IMR-90 (cell line): ENCODE results near the gene EIF4G2. TPM values are rescaled to one million over a fixed set of nuclear protein-coding genes. Genes with fewer than 3 reads are reported as not detected.

ENCODE experiments used
- ATAC-seq: fragments of 200-7000 bp; cut with Tn5 transposase; 2 replicates; pipeline ENCODE4 v1.9.1; 2020; ENCODE audit warnings: low read depth, mild to moderate bottlenecking, moderate library complexity
- BruUV-seq: library from RNA; stranded (reverse); fragments of 400-500 nt; replicated peaks from 2 replicates; lab custom pipeline; 2021; lab: Mats Ljungman, UMichigan
- CTCF ChIA-PET: fragments of 300-600 bp; formaldehyde crosslinking; extraction: SDS; loops from one replicate; lab custom pipeline; 2021; ENCODE audit warnings: antibody characterized with exemption; lab: Yijun Ruan, JAX
- POLR2A ChIA-PET: fragments of 300-600 bp; sonication (Branson Sonifier 250); formaldehyde crosslinking; loops from one replicate; lab custom pipeline; 2022; ENCODE audit warnings: antibody characterized with exemption; ENCODE audit not compliant: unreplicated experiment; lab: Charles Lee
- DNase-seq: peaks from one replicate; pipeline ENCODE4 v3.0.0; 2013
- H2AFZ ChIP-seq: replicated peaks from 2 replicates; pipeline ENCODE3; 2013; ENCODE audit warnings: low read length, mild to moderate bottlenecking; ENCODE audit not compliant: poor library complexity
- H2AK5ac ChIP-seq: 2 replicates; pipeline ENCODE4 v1.6.1; 2013; ENCODE audit warnings: low read depth, low read length, inconsistent platforms
- H2AK9ac ChIP-seq: replicated peaks from 2 replicates; pipeline ENCODE3; 2013; ENCODE audit warnings: mild to moderate bottlenecking, low read depth, low read length, moderate library complexity; ENCODE audit not compliant: poor library complexity
- H2BK120ac ChIP-seq: 2 replicates; pipeline ENCODE4 v1.6.1; 2013; ENCODE audit warnings: low read depth, low read length, inconsistent platforms
- H2BK15ac ChIP-seq: 3 replicates; pipeline ENCODE4 v1.6.1; 2013; ENCODE audit warnings: low read depth, low read length, inconsistent platforms
- H2BK20ac ChIP-seq: 2 replicates; pipeline ENCODE4 v1.6.1; 2013; ENCODE audit warnings: low read depth, mild to moderate bottlenecking, inconsistent platforms, low read length, moderate library complexity
- H2BK5ac ChIP-seq: 2 replicates; pipeline ENCODE4 v1.6.1; 2013; ENCODE audit warnings: mild to moderate bottlenecking, low read depth, low read length, inconsistent platforms; ENCODE audit not compliant: poor library complexity, severe bottlenecking
- H3K14ac ChIP-seq: replicated peaks from 2 replicates; pipeline ENCODE4 v1.6.1; 2013; ENCODE audit warnings: low read depth, low read length, inconsistent platforms
- H3K18ac ChIP-seq: 2 replicates; pipeline ENCODE4 v1.6.1; 2013; ENCODE audit warnings: low read depth, low read length, control low read depth
- H3K23ac ChIP-seq: 2 replicates; pipeline ENCODE4 v1.6.1; 2013; ENCODE audit warnings: low read depth, low read length, inconsistent platforms
- H3K27ac ChIP-seq: 2 replicates; pipeline ENCODE4 v1.5.1; 2013; ENCODE audit warnings: mild to moderate bottlenecking, control low read depth, low read length; ENCODE audit not compliant: insufficient read depth
- H3K27me3 ChIP-seq: 2 replicates; pipeline ENCODE4 v1.6.1; 2013; ENCODE audit warnings: low read length; ENCODE audit not compliant: control insufficient read depth, insufficient read depth
- H3K36me3 ChIP-seq: 2 replicates; pipeline ENCODE4 v1.6.1; 2013; ENCODE audit warnings: low read length, mixed read lengths; ENCODE audit not compliant: control insufficient read depth, insufficient read depth
- H3K4ac ChIP-seq: 2 replicates; pipeline ENCODE4 v1.6.1; 2013; ENCODE audit warnings: low read depth, low read length, inconsistent platforms
- H3K4me1 ChIP-seq: 2 replicates; pipeline ENCODE4 v1.6.1; 2013; ENCODE audit warnings: low read length, mixed read lengths; ENCODE audit not compliant: control insufficient read depth, insufficient read depth
- H3K4me2 ChIP-seq: 2 replicates; pipeline ENCODE4 v1.6.1; 2013; ENCODE audit warnings: low read depth, mild to moderate bottlenecking, control low read depth, low read length, moderate library complexity
- H3K4me3 ChIP-seq: 2 replicates; pipeline ENCODE4 v1.5.1; 2013; ENCODE audit warnings: low read depth, mild to moderate bottlenecking, control low read depth, low read length, moderate library complexity; ENCODE audit not compliant: insufficient read depth
- H3K56ac ChIP-seq: 2 replicates; pipeline ENCODE4 v1.6.1; 2013; ENCODE audit warnings: low read length, inconsistent platforms; ENCODE audit not compliant: insufficient read depth; ENCODE audit errors: extremely low read depth
- H3K79me1 ChIP-seq, 2 experiments: 2 replicates each; pipeline ENCODE4 v1.6.1; 2013; ENCODE audit warnings: low read length in 2 of 2, inconsistent platforms in 1 of 2, low read depth in 1 of 2
- H3K9ac ChIP-seq: 2 replicates; pipeline ENCODE4 v1.6.1; 2013; ENCODE audit warnings: low read depth, low read length, control low read depth
- H3K9me1 ChIP-seq: 2 replicates; pipeline ENCODE4 v1.6.1; 2013; ENCODE audit warnings: low read length, inconsistent platforms; ENCODE audit not compliant: insufficient read depth
- H3K9me3 ChIP-seq: 2 replicates; pipeline ENCODE4 v1.6.1; 2013; ENCODE audit warnings: low read length; ENCODE audit not compliant: control insufficient read depth, insufficient read depth
- H4K20me1 ChIP-seq: 2 replicates; pipeline ENCODE4 v1.6.1; 2013; ENCODE audit warnings: low read length, inconsistent platforms; ENCODE audit not compliant: insufficient read depth
- H4K5ac ChIP-seq: 2 replicates; pipeline ENCODE4 v1.6.1; 2013; ENCODE audit warnings: mild to moderate bottlenecking, low read depth, low read length, control low read depth
- H4K8ac ChIP-seq, 2 experiments: 2 replicates each; pipeline ENCODE4 v1.6.1; 2013; ENCODE audit warnings: low read depth in 2 of 2, low read length in 2 of 2, control low read depth in 1 of 2, inconsistent platforms in 1 of 2
- H4K91ac ChIP-seq: 2 replicates; pipeline ENCODE4 v1.6.1; 2013; ENCODE audit warnings: low read depth, low read length, inconsistent platforms; ENCODE audit not compliant: insufficient read depth
- BHLHE40 ChIP-seq: fragments of 150-350 bp; IDR thresholded peaks from 2 replicates; pipeline ENCODE4 v1.6.1; 2016; ENCODE audit warnings: mild to moderate bottlenecking, low read depth, low read length
- CEBPB ChIP-seq: IDR thresholded peaks from 2 replicates; pipeline ENCODE4 v1.6.1; 2012; ENCODE audit warnings: low read depth, low read length, improper control_type of control experiment
- CHD1 ChIP-seq: IDR thresholded peaks from 2 replicates; pipeline ENCODE4 v1.6.1; 2012; ENCODE audit warnings: low read depth, low read length, improper control_type of control experiment
- FOS ChIP-seq: fragments of 150-350 bp; IDR thresholded peaks from 2 replicates; pipeline ENCODE4 v1.6.1; 2016; ENCODE audit warnings: low read depth, low read length
- MAFK ChIP-seq: IDR thresholded peaks from 2 replicates; pipeline ENCODE4 v1.6.1; 2012; ENCODE audit warnings: low read depth, low read length, improper control_type of control experiment
- MAZ ChIP-seq: IDR thresholded peaks from 2 replicates; pipeline ENCODE4 v1.6.1; 2012; ENCODE audit warnings: low read depth, mild to moderate bottlenecking, low read length, improper control_type of control experiment, moderate library complexity, borderline replicate concordance
- MXI1 ChIP-seq: IDR thresholded peaks from 2 replicates; pipeline ENCODE4 v1.6.1; 2012; ENCODE audit warnings: low read depth, mild to moderate bottlenecking, low read length, moderate library complexity, borderline replicate concordance
- NFE2L2 ChIP-seq: fragments of 150-350 bp; IDR thresholded peaks from 2 replicates; pipeline ENCODE4 v1.6.1; 2016; ENCODE audit warnings: low read depth, mild to moderate bottlenecking, low read length
- POLR2A ChIP-seq: IDR thresholded peaks from 2 replicates; pipeline ENCODE4 v1.6.1; 2012; ENCODE audit warnings: mild to moderate bottlenecking, low read depth, low read length
- RAD21 ChIP-seq: IDR thresholded peaks from 2 replicates; pipeline ENCODE4 v1.6.1; 2012; ENCODE audit warnings: low read length, improper control_type of control experiment
- RFX5 ChIP-seq: IDR thresholded peaks from 2 replicates; pipeline ENCODE4 v1.8.0; 2012; ENCODE audit warnings: low read depth, mild to moderate bottlenecking, low read length, moderate library complexity
- SMC3 ChIP-seq: fragments of 150-350 bp; IDR thresholded peaks from 2 replicates; pipeline ENCODE4 v1.6.1; 2016; ENCODE audit warnings: low read depth, mild to moderate bottlenecking, antibody characterized with exemption, low read length, moderate library complexity
- WGBS, 2 experiments: methylation state at CpG; one replicate each; pipeline versions ENCODE4 v1.1.5 to v1.1.7; 2013; ENCODE audit warnings: missing lambda C conversion rate in 2 of 2; ENCODE audit not compliant: insufficient read length in 1 of 2; ENCODE audit errors: extremely low coverage in 2 of 2; 5-methylcytosine and 5-hydroxymethylcytosine counted together
- dilution Hi-C: fragments of 300-500 bp; cut with HindIII; formaldehyde crosslinking; loops from one replicate; pipeline ENCODE4 v1.14.3; 2018; ENCODE audit warnings: low sequenced_read_pairs; ENCODE audit not compliant: unreplicated experiment
- in situ Hi-C: fragments of 300-500 bp; cut with MboI; formaldehyde crosslinking; loops from 3 replicates; pipeline ENCODE4 v1.14.3; 2019; ENCODE audit warnings: low sequenced_read_pairs, inconsistent platforms, mixed read lengths
- intact Hi-C: fragments of 100-400 bp; cut with micrococcal nuclease; formaldehyde crosslinking; loops from 2 replicates; pipeline ENCODE4 v1.10.0; 2022
- polyA plus RNA-seq, 3 experiments: library from polyadenylated mRNA; depleted of rRNA; stranded (reverse); fragments of >200 nt; gene quantifications; 2 replicates each; pipeline ENCODE4 v1.2.3, GENCODE V29; 2012; ENCODE audit warnings: low replicate concordance in 1 of 3
- total RNA-seq: library from RNA; depleted of rRNA; stranded (reverse); fragments of >200 nt; gene quantifications from 2 replicates; pipeline ENCODE4 v1.2.3, GENCODE V29; 2012
- TF ChIP-seq, protein P1 (sequence below): fragments of 150-350 bp; IDR thresholded peaks from 2 replicates; pipeline ENCODE4 v1.6.1; 2017; ENCODE audit warnings: mild to moderate bottlenecking, antibody characterized with exemption, low read length, low read depth
- TF ChIP-seq, protein P2 (sequence below): conservative IDR thresholded peaks from 2 replicates; pipeline ENCODE4 v1.5.1; 2012; ENCODE audit warnings: mild to moderate bottlenecking, low read depth, low read length, improper control_type of control experiment
- TF ChIP-seq, protein P3 (sequence below): fragments of 150-350 bp; IDR thresholded peaks from 2 replicates; pipeline ENCODE4 v1.6.1; 2016; ENCODE audit warnings: low read depth, mild to moderate bottlenecking, low read length, moderate library complexity, borderline replicate concordance

Gene EIF4G2
- total and polyA plus RNA-seq, 2 of the 4 experiments (the other 2 are of a cell fraction) = 492 to 1,216 TPM

DNA sequence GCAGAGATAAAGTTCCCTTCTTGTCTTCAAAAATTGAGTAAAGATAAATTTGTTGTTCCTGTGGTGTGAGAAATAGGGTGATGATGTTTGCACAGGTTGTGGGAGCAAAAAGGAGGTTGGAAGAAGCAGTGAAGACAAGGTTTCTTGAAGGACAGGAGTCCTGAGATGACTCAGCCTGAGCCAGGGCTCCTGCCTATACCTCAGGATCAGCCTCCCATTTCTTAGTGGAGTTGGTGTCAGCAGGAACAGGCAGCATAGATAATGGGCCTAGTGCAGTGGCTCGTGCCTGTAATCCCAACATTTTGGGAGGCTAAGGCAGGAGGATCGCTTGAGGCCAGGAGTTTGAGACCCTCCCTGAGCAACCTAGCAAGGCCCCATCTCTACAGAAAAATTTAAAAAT lies 28.7 kb downstream of the EIF4G2 start:
- no peak overlapping the region for H2BK20ac ChIP-seq
- H2BK5ac ChIP-seq = no peak overlapping the region
- H2BK120ac ChIP-seq = no peak overlapping the region
- no peaks in the 10 kb centered on the region for H3K9me3 ChIP-seq
- no peak overlapping the region for H4K8ac ChIP-seq
- H2BK15ac ChIP-seq = no peak overlapping the region
- intact Hi-C loops = no loop called here
- H4K20me1 ChIP-seq = 0 out of 2 replicates have a peak, but pooled peaks cover 4% of the 10 kb centered on the region
- ChIA-PET CTCF (interaction anchor here (1.0 kb wide), 1 partner anchor 13 kb away, joined by 3 read pairs; no protein-coding TSS in a partner anchor), POLR2A (no interaction called here)
- DNase-seq (no peak), ATAC-seq (no peak)
- H2AK9ac ChIP-seq = no peak overlapping the region
- no peak overlapping the region for H3K9ac ChIP-seq
- TF ChIP-seq NFE2L2 = no peak
- TF ChIP-seq MAZ = no peak
- TF ChIP-seq, protein P1, sequence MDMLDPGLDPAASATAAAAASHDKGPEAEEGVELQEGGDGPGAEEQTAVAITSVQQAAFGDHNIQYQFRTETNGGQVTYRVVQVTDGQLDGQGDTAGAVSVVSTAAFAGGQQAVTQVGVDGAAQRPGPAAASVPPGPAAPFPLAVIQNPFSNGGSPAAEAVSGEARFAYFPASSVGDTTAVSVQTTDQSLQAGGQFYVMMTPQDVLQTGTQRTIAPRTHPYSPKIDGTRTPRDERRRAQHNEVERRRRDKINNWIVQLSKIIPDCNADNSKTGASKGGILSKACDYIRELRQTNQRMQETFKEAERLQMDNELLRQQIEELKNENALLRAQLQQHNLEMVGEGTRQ = no peak
- TF ChIP-seq BHLHE40 = no peak
- no peak for TF ChIP-seq RAD21
- TF ChIP-seq CEBPB = no peak
- no peak for TF ChIP-seq RFX5
- no peak for TF ChIP-seq FOS
- TF ChIP-seq MXI1 = no peak
- TF ChIP-seq, protein P2, sequence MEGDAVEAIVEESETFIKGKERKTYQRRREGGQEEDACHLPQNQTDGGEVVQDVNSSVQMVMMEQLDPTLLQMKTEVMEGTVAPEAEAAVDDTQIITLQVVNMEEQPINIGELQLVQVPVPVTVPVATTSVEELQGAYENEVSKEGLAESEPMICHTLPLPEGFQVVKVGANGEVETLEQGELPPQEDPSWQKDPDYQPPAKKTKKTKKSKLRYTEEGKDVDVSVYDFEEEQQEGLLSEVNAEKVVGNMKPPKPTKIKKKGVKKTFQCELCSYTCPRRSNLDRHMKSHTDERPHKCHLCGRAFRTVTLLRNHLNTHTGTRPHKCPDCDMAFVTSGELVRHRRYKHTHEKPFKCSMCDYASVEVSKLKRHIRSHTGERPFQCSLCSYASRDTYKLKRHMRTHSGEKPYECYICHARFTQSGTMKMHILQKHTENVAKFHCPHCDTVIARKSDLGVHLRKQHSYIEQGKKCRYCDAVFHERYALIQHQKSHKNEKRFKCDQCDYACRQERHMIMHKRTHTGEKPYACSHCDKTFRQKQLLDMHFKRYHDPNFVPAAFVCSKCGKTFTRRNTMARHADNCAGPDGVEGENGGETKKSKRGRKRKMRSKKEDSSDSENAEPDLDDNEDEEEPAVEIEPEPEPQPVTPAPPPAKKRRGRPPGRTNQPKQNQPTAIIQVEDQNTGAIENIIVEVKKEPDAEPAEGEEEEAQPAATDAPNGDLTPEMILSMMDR = no peak
- TF ChIP-seq MAFK = no peak
- no peak for TF ChIP-seq POLR2A
- TF ChIP-seq, protein P3, sequence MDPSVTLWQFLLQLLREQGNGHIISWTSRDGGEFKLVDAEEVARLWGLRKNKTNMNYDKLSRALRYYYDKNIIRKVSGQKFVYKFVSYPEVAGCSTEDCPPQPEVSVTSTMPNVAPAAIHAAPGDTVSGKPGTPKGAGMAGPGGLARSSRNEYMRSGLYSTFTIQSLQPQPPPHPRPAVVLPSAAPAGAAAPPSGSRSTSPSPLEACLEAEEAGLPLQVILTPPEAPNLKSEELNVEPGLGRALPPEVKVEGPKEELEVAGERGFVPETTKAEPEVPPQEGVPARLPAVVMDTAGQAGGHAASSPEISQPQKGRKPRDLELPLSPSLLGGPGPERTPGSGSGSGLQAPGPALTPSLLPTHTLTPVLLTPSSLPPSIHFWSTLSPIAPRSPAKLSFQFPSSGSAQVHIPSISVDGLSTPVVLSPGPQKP = no peak
- TF ChIP-seq CHD1 = no peak
- TF ChIP-seq SMC3 = no peak
- peaks cover 24% of the 10 kb centered on the region for H3K36me3 ChIP-seq
- H3K27ac ChIP-seq = no peak overlapping the region
- no peak overlapping the region for H3K23ac ChIP-seq
- no peak overlapping the region for H3K4me3 ChIP-seq
- WGBS, 2 experiments = no CpG with 5 or more reads among the region's 2 CpGs
- H3K4me2 ChIP-seq = no peak overlapping the region
- H2AK5ac ChIP-seq = no peak overlapping the region
- no peaks in the 10 kb centered on the region for H3K27me3 ChIP-seq
- H3K4ac ChIP-seq = no peak overlapping the region
- H3K9me1 ChIP-seq = peaks cover 8% of the 10 kb centered on the region
- H4K91ac ChIP-seq = no peak overlapping the region
- in situ Hi-C loops = loop anchor here (25.0 kb wide), 1 partner anchor 1482 kb away; no protein-coding TSS in a partner anchor
- dilution Hi-C loops = no loop called here
- no peak overlapping the region for H4K5ac ChIP-seq
- H2AFZ ChIP-seq = no peak overlapping the region
- H3K79me1 ChIP-seq = 0 out of 4 replicates have a peak, but pooled peaks cover 0 to 2% of the 10 kb centered on the region in 2 experiments
- H3K4me1 ChIP-seq = peaks cover 8% of the 10 kb centered on the region
- H3K18ac ChIP-seq = no peak overlapping the region
- BruUV-seq = no TSS peak
- H3K56ac ChIP-seq = no peak overlapping the region
- no peak overlapping the region for H3K14ac ChIP-seq
